HG03432 (cell line): Measurements from ENCODE around the gene SLC15A5.
A peak's percentile ranks its signal among the peaks of the same experiment; 100 is the strongest.

Experiments used
- ATAC-seq: cut with Tn5 transposase; IDR thresholded peaks from one replicate; pipeline ENCODE4 v1.9.1; 2021; ENCODE audit warnings: mild to moderate bottlenecking, moderate library complexity; ENCODE audit not compliant: unreplicated experiment

SLC15A5 gene

DNA sequence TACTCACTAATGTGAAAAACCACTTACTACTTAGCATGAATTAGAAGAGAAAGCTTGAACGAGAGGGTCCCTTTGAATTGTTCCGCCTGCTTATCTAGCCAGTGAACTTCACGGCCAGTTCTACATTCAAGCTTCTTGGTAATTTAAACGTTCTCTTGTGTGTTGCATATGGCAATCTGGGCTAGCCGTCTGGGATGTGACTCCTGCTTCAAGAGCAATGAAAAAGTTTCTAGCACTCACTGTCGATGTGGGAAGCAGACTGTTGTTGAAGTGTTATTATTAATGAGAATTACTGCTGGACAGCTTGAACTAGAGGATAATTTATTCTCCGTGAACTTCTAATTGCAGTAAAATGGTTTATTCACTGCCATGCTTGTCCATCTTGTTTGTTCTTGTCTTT is 93.9 kb downstream of the SLC15A5 start:
- ATAC-seq: no peak

DNA sequence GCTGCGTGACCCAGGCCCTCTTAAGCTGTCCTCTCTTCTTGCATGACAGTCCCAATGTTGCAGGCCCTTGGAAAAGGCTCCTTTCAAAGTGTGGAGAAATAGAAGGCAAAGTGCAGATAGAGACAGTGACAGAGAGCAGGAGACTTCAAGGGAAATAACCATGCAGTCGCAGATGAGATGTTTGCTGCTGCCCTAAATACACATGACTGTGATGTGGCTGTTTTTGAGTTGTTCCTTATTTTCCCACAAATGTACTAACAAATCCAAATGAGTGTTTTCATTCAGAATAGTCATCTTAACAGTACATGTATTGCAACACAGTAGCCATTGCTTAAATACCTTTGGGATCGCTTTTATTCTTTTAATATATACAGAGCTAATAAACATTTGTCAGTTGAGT is 101.6 kb downstream of the SLC15A5 start:
- ATAC-seq: no peak

DNA sequence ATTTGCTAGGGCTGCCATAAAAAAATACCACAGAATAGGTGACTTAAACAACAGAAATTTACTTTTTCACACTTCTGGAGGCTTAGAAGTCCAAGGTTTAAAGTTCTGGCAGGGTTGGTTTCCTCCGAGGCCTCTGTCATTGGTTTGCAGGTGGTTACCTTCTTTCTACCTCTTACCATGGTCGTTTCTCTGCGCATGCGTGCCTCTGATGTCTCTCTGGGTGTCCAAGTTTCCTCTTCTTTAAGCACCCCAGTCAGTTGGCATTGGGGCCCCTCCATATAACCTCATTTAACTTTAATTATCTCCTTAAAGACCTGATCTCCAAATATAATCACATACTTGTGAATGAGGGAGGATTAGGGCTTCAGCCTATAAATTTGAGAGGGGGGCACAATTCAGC is 103.2 kb downstream of the SLC15A5 start:
- ATAC-seq: no peak

DNA sequence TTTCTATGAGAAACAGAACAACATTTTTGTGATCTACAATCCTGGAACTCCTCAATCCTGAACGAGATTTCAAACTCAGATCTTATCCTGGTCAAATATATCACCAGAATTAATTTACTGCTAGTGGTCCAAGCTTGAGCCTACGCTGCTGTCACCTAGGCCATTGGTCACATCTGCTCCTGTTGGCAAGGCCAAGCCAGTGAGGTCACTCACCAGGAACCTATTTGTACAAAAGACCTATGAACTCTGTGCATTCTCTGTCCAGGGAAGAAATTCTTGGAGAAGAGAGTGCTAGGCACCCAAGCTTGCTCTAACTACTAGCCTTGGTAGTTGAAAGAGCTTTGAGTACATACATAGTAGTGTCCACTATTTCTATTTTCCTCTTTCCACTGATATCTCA is 106.1 kb downstream of the SLC15A5 start:
- no peak for ATAC-seq

DNA sequence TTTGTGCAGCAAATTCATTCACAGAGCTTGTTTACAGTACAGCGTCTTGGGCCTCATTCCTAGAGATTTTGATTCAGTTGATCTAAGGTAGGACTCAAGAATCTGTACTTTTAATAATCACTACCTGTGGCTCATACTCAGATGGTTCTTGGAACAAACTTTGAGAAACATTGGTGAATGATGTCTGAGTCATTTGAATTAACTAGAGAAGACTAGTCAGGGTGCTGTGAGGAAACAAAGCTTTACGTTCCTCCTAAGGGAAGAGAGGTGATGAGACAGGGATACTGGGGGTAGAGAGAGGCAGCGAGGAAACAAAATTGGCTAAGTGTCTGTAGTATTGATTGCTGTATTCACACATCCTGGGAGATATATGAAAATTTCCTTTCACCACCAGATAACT is 109.4 kb downstream of the SLC15A5 start:
- ATAC-seq: no peak

DNA sequence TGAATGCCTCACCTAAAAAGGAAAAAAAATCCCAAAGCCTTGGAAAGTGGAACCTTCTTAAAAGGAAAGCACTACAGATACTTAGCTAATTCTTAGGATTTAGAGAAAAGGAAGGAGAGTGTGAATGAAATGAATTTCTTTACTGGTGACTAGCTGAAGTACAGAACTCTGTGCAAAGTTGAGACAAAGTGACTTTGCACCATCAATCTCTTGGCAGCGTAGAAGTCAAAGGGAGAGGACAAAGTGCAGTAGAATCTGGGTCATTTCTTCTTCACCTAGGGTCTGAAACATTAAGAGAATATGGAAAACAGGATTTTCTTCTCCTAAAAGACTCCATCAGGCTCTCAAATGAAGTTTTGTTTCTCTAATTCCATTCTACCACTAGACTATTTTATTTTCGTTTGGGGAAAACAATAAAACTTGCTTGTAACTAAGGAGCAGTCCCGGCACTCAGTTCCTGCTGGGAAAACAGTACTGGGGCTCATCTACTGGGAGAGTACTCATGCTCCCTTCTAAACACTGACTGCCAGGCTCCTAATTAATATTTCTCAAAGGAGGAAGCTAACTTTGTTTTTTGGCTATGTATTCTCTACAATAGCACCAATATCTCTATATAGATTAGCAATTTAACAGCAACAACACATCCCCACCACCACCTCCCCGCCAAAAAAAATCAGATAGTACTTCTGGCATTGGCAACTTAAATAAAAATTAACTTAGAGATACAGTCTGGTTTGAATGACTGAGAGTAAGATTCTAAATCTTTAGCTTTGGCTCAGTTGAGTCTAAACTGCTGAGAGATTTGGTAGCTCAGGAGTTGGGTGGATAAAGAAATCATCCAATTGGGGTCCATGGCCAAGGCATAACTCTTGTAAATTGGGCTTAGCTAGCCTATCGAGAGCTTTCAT is 110.7 kb downstream of the SLC15A5 start:
- ATAC-seq: no peak

DNA sequence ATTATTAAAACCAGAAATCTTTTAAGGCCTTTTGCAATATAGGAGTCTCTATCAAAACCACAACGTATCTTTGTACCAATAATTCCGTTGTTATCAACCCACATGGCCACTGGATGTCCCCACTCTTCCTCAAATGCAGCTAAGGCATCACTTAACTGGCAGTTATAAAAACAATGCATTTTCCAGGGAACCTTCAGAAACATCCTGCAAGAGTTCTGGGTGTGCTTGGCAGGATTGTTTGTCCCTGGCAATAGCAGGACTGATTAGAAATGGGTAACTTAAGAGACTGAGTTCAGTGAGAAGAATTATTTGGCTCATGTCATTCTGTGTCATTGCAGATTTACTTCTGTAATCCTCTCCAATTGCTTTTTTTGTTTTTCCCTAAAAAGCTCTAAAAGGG is 112.0 kb downstream of the SLC15A5 start:
- ATAC-seq: peak; percentile 50

DNA sequence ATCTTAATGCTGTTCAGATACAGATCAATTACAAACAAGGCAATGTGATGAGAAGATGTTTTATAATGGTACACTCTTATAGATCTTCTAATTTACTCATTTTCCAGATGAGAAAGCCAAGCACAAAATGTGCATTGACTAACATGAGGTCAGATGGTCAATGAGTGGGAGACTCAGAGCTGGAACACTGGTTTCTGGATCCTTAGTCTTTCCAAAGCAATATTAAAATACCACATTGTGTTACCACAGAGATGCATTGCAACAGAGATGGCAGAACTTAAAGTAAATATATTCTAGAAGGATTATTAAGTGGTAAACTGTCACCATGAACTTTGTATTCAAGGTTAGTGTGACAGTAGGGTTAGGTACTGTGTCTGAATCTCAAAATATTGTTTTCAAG is 113.6 kb downstream of the SLC15A5 start:
- ATAC-seq: no peak

DNA sequence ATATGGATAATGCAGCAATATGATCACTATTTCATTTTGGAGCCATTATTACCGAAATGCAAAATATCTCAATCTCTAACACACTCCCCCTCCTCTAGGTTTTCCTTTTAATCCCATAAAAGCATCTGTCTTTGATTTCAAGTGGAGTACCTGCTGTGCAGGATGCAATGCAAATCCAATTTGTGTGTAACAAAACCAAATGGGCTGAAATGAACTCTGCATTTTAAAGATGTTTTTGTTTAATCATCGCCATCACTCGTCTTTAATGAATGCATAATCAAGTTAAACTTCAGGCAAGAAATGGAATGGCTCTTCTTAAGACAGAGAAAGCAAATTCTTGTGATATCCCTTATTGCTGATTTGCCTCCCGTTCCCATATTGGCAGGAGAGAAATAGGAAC is 114.3 kb downstream of the SLC15A5 start:
- no peak for ATAC-seq

DNA sequence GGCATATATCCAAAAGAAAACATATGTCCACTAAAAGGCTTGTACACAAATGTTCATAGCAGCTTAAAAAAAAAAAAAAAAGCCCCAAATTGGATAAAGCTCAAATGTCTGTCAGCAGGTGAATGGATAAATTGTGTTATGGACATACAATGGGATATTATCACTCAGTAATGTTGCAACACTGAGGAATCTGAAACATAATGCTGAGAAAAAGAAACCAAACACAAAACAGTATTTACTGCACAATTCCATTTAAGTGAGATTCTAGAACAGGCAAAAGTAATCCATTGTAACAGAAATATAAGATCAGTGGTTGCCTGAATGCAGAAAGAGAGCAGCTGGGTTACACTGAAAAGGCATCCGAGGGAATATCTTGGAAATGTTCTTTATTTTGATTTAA is 117.9 kb downstream of the SLC15A5 start:
- ATAC-seq: no peak

DNA sequence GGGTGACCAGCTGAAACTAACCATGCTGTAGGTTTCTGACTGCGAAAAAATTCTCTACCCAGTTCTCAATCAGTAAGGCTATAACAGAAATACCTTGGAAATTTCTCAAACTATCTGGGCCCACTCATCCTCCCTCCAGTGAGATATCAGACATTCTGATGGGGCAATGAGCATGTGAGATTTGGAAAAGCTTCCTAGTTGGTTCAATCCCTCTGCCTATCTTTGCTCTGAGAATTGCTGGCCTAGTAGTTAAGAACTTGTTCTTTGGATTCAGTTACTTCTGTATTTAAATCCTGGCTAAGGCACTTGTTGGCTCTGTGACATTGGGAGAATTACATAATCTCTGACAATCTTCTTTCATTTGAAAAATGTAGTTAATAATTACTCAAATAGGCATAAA is 119.4 kb downstream of the SLC15A5 start:
- ATAC-seq: no peak

DNA sequence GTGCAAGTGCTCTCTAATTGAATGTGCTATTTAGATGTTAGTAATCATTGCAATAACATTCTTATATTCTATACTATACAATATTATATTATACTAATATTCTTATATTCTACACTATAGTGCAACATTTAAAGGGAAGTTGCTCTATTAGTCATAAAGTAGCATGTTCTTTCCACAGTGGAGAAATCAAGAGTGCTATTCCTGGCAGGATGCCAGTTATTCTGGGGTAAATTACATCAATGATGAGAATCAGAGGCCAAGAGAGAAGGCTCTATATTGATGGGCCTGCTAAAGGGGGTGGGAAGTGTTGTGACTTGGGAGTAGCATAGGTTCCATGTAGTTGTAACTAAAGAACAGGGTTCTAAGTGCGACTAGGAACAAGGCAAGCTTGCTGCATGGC is 121.5 kb downstream of the SLC15A5 start:
- ATAC-seq: no peak

DNA sequence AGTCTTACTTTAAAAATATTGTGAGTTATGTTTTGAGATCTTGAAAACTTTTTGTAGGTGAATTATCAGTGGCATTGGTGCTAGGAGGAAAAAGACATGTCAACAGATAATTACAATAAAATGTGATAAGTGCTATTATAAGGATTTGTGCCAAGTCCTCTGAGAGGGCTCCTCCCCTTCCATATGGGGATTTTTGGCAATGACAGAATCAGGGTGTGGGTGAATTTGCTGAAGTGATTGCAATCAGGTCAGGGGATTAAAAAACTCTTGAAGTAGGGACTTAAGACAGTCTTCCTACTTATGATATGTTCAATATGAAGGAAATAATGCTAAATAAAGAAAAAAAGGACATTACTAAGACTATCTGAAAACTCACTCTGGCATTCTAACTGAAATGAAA is 122.5 kb downstream of the SLC15A5 start:
- ATAC-seq: no peak

DNA sequence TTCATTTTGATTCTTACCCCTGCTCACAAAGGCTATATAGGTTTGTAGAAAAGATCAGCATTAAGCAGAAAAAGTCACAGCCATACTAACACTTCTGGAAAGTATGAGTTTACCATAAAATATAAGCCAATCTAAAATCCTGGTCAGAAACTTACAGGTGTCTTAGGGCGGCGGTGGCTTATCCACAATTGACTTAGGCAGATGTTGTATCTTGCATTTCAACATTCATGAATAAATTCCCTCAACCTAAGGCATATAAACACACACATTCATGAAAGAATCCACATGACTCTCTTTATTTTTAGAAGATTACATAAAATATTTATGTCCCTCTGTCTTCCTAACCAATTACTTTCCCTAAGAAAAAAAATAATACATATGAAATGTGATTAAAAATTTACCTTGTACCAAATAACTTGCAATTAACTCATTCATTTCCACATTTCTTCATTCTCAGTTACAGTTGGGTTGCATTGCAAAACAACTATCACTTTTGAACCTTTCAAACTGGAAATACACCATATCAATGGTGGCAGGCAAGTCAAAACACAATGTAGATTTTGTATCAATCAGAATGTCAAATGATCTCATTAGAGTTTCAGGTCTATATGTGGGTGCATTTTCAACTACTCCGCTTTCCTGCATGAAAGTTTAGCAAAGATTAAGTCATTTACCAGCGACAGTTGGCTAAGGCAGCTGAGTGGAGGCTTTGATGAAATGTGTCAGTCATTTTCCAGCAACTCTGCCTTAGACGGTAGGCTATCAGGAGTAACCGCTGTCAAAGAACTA is 124.4 kb downstream of the SLC15A5 start:
- no peak for ATAC-seq

DNA sequence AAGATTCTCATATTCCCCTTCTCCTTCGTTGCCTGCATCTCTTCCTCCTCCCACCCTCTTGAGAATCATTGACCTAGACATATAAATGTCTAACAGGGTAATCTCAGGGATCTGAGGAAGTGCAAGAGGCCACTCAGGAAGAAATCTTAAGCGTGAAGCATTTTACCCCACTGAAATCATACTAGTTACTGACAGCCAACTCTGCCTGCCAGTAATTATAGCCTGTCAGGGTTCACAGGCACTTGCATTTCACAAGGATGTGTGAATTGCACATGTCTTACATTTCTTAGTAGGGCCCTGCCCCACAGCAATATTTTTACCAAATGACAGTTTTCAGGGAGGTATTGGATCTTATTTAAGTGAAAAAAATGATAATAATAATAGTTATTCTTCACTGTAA is 127.2 kb downstream of the SLC15A5 start:
- no peak for ATAC-seq

DNA sequence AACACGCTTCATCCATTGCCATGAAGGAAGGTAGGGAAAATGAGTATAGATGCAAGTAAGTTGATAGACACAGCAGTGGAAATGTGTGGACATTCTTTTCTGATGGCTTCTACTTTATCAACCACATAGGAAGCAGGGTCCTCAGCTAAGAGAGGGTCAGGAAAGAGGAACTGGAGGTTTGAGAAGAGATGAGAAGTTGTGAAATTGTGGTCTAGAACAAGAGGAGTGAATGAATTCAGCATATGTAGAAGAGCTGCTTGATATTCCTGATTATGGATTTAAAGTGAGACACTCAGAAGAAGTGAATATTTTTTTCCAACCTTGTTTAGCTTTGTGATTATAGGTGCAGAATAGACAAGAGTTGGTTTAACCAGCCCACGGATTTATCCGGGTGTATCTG is 128.5 kb downstream of the SLC15A5 start:
- no peak for ATAC-seq
